ENCODE measurements around the gene ERLEC1. TPM values are rescaled to one million over a fixed set of nuclear protein-coding genes. Genes with fewer than 3 reads are reported as not detected.

The ERLEC1 gene, protein sequence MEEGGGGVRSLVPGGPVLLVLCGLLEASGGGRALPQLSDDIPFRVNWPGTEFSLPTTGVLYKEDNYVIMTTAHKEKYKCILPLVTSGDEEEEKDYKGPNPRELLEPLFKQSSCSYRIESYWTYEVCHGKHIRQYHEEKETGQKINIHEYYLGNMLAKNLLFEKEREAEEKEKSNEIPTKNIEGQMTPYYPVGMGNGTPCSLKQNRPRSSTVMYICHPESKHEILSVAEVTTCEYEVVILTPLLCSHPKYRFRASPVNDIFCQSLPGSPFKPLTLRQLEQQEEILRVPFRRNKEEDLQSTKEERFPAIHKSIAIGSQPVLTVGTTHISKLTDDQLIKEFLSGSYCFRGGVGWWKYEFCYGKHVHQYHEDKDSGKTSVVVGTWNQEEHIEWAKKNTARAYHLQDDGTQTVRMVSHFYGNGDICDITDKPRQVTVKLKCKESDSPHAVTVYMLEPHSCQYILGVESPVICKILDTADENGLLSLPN
- total RNA-seq, result 10 to 100 TPM; 42.9 to 76.1 (median 48.5) TPM

DNA sequence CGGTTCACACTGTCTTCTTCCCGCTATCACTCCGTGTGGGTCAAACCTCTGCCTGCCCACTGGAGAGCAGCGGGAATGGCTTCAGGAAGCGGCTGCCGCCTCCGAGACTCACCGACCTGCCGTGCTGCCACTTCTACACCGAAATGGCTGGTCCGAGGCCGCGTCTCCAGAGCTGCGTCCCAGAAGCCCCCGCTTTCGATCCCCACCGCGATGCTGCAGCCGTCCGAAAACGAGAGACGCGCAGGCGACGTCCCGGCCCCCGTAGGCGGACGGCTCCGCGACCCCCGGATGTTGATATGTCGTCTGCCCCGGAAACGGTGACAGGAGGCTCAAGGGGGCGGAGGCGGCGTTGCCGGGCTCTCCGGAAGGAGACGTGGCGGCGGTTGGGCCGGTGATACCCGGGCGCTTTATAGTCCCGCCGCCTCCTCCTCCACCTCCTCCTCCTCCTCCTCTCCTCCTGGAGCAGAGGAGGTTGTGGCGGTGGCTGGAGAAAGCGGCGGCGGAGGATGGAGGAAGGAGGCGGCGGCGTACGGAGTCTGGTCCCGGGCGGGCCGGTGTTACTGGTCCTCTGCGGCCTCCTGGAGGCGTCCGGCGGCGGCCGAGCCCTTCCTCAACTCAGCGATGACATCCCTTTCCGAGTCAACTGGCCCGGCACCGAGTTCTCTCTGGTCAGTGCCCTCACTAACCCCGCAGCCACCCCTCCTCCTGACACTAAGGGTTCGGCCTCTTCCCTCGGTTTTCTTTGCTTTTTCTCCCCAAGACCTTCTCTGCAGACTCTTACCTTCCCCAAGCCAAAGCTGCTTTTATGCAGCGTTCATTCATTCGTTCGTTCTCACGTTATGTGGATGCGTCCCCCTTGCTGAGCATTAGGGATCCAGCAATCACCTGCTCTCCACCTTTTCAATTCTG, at the start of gene ERLEC1, which contains the start of gene ASB3:
Gene ERLEC1 (plus strand): TSS at position 340 of the 909 bp plus-strand sequence. CDS start 167 bp downstream, at position 507.
Gene ASB3 (minus strand): TSS at position 249 of the 909 bp plus-strand sequence. CDS start 21,381 bp downstream, outside the sequence.
- peak; percentile 41 for DNase-seq (ENCODE audit: low spot score)
- ATAC-seq (ENCODE audit: low FRiP score), result peak; percentile 82
- TF ChIP-seq, protein P1, sequence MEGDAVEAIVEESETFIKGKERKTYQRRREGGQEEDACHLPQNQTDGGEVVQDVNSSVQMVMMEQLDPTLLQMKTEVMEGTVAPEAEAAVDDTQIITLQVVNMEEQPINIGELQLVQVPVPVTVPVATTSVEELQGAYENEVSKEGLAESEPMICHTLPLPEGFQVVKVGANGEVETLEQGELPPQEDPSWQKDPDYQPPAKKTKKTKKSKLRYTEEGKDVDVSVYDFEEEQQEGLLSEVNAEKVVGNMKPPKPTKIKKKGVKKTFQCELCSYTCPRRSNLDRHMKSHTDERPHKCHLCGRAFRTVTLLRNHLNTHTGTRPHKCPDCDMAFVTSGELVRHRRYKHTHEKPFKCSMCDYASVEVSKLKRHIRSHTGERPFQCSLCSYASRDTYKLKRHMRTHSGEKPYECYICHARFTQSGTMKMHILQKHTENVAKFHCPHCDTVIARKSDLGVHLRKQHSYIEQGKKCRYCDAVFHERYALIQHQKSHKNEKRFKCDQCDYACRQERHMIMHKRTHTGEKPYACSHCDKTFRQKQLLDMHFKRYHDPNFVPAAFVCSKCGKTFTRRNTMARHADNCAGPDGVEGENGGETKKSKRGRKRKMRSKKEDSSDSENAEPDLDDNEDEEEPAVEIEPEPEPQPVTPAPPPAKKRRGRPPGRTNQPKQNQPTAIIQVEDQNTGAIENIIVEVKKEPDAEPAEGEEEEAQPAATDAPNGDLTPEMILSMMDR (IDR thresholded peaks at IDR 0.05), result no peak

DNA sequence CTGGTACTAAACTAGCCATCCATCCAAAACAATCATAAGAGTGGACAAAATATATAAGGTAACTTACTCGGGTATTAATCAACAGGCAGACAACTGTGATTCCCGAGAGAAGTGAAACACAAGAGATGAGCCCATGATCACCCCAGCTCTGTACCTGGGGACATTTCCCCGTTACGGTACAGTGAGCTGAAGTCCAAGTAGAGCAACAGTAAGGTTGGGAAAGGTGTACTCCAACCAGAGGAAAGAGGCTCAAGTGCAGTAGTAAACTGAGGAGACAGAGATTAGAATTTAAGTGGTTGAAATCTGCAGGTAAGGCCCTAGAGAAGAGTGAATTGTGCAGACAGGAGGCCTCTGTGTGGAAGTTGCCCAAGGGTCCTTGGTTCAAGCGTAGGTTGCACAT, 49.8 kb upstream of the ERLEC1 start:
- DNase-seq (ENCODE audit: low spot score), result no peak
- TF ChIP-seq, protein P1 (IDR thresholded peaks at IDR 0.05), result no peak
- no peak for ATAC-seq (ENCODE audit: low FRiP score)

DNA sequence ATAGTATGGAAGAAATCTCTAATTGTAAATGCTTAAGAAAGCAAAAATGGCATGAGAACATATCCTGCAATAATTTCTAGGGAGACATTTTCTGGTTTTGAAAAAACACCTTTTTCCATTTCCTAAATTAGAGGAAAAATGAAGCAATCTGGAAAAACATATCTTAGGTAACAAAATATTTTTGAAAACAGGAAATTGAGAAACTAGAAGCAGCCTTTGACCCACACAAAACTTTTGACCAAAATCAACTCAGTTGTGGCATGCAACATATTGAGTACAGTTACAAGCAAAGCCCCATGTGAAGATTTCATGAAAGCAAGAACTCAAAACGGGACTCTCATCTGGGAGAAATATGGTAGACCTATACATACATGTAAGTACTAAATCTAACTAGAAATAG, 47.8 kb upstream of the ERLEC1 start:
- TF ChIP-seq, protein P1 (IDR thresholded peaks at IDR 0.05), result no peak
- no peak for ATAC-seq (ENCODE audit: low FRiP score)
- no peak for DNase-seq (ENCODE audit: low spot score)

DNA sequence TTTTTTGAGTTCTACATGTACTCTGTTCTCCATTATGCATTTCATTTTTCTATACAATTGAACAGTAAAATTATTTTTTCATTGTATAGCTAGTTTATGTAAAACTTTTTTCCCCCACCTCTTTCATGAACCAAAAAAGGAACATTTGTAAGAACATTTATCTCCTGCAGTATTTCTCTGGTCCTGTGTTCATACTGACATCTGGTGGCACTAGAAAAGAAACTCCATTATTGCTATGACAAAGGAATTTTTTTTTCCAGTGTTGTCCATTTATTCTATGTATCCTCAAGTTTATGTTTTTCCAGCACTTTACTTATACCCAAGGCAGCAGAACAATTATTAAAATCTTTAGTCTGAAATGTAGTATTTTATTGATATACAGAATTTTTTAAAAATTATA, 46.7 kb upstream of the ERLEC1 start:
- TF ChIP-seq, protein P1 (IDR thresholded peaks at IDR 0.05), result no peak
- DNase-seq (ENCODE audit: low spot score) (no peak), ATAC-seq (ENCODE audit: low FRiP score) (no peak)

DNA sequence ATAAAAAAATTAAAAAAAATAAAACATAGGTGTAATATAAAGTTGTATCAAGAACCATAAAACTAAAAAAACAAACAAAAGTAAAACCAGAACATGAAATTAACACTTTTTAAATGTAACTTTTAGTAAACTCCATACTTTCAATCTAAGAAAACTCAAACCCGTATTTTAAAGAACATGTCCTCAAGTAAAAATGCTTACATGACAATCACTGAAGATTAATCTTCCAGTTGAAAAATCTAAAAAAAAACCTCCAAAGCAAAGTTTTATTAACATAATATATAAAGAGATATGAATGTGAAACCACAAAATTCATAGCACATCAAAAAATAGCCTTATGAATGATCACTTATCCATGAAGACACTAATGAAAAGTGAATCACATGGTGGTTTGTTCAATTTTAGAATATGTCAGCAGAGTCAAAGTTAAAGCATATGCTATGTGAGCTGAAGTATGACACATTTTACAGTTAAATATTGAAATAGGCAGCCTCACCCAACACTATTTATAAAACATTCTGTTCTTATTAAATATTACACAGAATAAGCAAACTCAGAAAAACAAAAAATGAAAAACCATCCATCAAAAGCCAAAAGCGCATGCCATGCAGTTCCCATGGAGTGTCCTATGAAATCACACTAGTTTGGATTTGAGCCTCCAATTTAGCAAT, 42.3 kb upstream of the ERLEC1 start:
- TF ChIP-seq, protein P1 (IDR thresholded peaks at IDR 0.05), result no peak
- ATAC-seq (ENCODE audit: low FRiP score), result no peak
- DNase-seq (ENCODE audit: low spot score), result no peak

DNA sequence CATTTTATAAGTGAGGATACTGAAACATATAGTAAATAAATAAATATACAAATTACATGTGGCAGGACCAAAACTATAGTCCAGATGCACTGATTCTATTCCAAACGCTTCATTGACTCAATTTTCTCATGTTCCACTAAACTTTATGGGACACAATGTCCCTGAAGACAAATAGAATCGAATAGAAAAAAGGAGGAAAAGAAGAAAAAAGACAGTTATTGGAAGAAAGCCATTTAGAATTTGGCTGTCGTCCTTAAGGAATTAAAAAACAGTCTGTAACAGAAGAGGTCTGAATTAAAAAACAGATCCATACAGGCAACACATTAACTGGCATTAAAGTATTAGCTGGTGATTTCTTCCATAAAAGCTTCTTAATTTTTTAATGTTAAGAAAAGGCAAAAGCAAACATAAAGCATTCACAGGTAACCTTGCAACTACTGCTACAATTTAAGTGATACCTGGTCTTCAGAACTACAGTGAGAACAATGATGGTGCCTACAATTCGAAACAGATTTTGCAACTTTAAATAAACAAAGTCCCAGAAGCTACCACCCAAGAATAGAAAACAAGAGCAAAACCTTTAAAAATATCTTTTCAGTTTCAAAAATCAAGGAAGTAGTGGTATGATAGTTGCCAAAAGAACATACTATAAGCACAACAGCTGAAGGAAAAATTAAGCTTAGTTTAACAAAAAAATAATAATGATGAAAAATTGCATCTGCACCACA, 36.6 kb upstream of the ERLEC1 start:
- ATAC-seq (ENCODE audit: low FRiP score), result no peak
- DNase-seq (ENCODE audit: low spot score), result no peak
- TF ChIP-seq, protein P1 (IDR thresholded peaks at IDR 0.05), result no peak
